HG02840 (cell line): ENCODE data around the gene IGF2.

ENCODE experiments used
- ATAC-seq: cut with Tn5 transposase; IDR thresholded peaks from one replicate; pipeline ENCODE4 v1.9.1; 2021; ENCODE audit warnings: mild to moderate bottlenecking, moderate library complexity, moderate number of reproducible peaks; ENCODE audit not compliant: unreplicated experiment, low FRiP score

Gene IGF2

GRCh38 chr11:2155511-2155910, 16.3 kb upstream of the IGF2 start:
- no peak for ATAC-seq

GRCh38 chr11:2154889-2155288, 15.7 kb upstream of the IGF2 start:
- ATAC-seq: no peak

GRCh38 chr11:2154195-2154585, 15.0 kb upstream of the IGF2 start:
- no peak for ATAC-seq

GRCh38 chr11:2153581-2154194, 14.5 kb upstream of the IGF2 start:
- ATAC-seq: no peak

GRCh38 chr11:2151500-2152257, 12.5 kb upstream of the IGF2 start:
- ATAC-seq: no peak

GRCh38 chr11:2149864-2150847, 11.0 kb upstream of the IGF2 start:
- no peak for ATAC-seq

- ATAC-seq: no peak
Measured at GRCh38 chr11:2149460-2149859, 10.3 kb upstream of the IGF2 start.

- ATAC-seq: no peak
Measured at GRCh38 chr11:2148595-2148994, 9.4 kb upstream of the IGF2 start.

- no peak for ATAC-seq
Measured at GRCh38 chr11:2147391-2147790, 8.2 kb upstream of the IGF2 start.

- no peak for ATAC-seq
Measured at GRCh38 chr11:2146051-2146450, 6.9 kb upstream of the IGF2 start.

GRCh38 chr11:2144544-2145248, 5.5 kb upstream of the IGF2 start:
- no peak for ATAC-seq

- no peak for ATAC-seq
Measured at GRCh38 chr11:2143799-2144543, 4.8 kb upstream of the IGF2 start.

- no peak for ATAC-seq
Measured at GRCh38 chr11:2143477-2143798, 4.2 kb upstream of the IGF2 start.

- ATAC-seq: no peak
Measured at GRCh38 chr11:2142762-2143202, 3.6 kb upstream of the IGF2 start.

- ATAC-seq: no peak
Measured at GRCh38 chr11:2142300-2142759, 3.1 kb upstream of the IGF2 start.

GRCh38 chr11:2140411-2141400, 1.5 kb upstream of the IGF2 start:
- ATAC-seq: no peak

- ATAC-seq: no peak
Measured at GRCh38 chr11:2139621-2140337, 590 bp upstream of the IGF2 start.
